ENCODE data around the gene HIF3A.

GRCh38 chr19:46366620-46367292 is 69.9 kb downstream of the HIF3A start:
- no peak for TF ChIP-seq CTCF (IDR thresholded peaks at IDR 0.05)
- no peak for TF ChIP-seq ZFX (IDR thresholded peaks at IDR 0.05; ENCODE audit: borderline replicate concordance)
